ENCODE data around the gene NR1H4.

NR1H4 gene

GRCh38 chr12:100503228-100503628 is 29.6 kb downstream of the NR1H4 start:
- no peak overlapping the region for H2AFZ ChIP-seq (ENCODE audit: low read length)
- no peak overlapping the region for H3K4me2 ChIP-seq (ENCODE audit: low read depth, low read length, poor library complexity, severe bottlenecking)
- H3F3A ChIP-seq (ENCODE audit: low read depth): no peaks in the 10 kb centered on the region
- no peaks in the 10 kb centered on the region for H4K20me1 ChIP-seq (ENCODE audit: insufficient read depth, low read length, poor library complexity, severe bottlenecking)
- H3K79me2 ChIP-seq (ENCODE audit: insufficient read depth, low read length): no peaks in the 10 kb centered on the region
- no peaks in the 10 kb centered on the region for H3K9me3 ChIP-seq (ENCODE audit: insufficient read depth, low read depth, low read length)
- H3K9ac ChIP-seq (ENCODE audit: low read depth, low read length, poor library complexity, severe bottlenecking): no peak overlapping the region
- no peaks in the 10 kb centered on the region for H3K36me3 ChIP-seq (ENCODE audit: insufficient read depth, low read length)
- H3K4me3 ChIP-seq (ENCODE audit: low read length, poor library complexity, severe bottlenecking): no peak overlapping the region
- H3K9me2 ChIP-seq (replicated peaks; ENCODE audit: low read depth, low read length): no peaks in the 10 kb centered on the region
- no peaks in the 10 kb centered on the region for H3K4me1 ChIP-seq (ENCODE audit: insufficient read depth, low read length, poor library complexity, severe bottlenecking)
- H3K27me3 ChIP-seq (ENCODE audit: insufficient read depth, low read length, poor library complexity, severe bottlenecking): no peaks in the 10 kb centered on the region
- TF ChIP-seq EZH2phosphoT487 (IDR thresholded peaks at IDR 0.05; ENCODE audit: borderline replicate concordance) (no peak), CTCF (conservative IDR thresholded peaks at IDR 0.05; ENCODE audit: low read length) (no peak)

- H3K27me3 ChIP-seq (ENCODE audit: insufficient read depth, low read length, poor library complexity, severe bottlenecking): no peaks in the 10 kb centered on the region
- H3K4me2 ChIP-seq (ENCODE audit: low read depth, low read length, poor library complexity, severe bottlenecking): no peak overlapping the region
- H3K9me3 ChIP-seq (ENCODE audit: insufficient read depth, low read depth, low read length): no peaks in the 10 kb centered on the region
- no peaks in the 10 kb centered on the region for H3K4me1 ChIP-seq (ENCODE audit: insufficient read depth, low read length, poor library complexity, severe bottlenecking)
- no peaks in the 10 kb centered on the region for H3K79me2 ChIP-seq (ENCODE audit: insufficient read depth, low read length)
- H4K20me1 ChIP-seq (ENCODE audit: insufficient read depth, low read length, poor library complexity, severe bottlenecking): no peaks in the 10 kb centered on the region
- no peak overlapping the region for H2AFZ ChIP-seq (ENCODE audit: low read length)
- TF ChIP-seq CTCF (conservative IDR thresholded peaks at IDR 0.05; ENCODE audit: low read length) (no peak), EZH2phosphoT487 (IDR thresholded peaks at IDR 0.05; ENCODE audit: borderline replicate concordance) (no peak)
- H3K9me2 ChIP-seq (replicated peaks; ENCODE audit: low read depth, low read length): no peaks in the 10 kb centered on the region
- H3K4me3 ChIP-seq (ENCODE audit: low read length, poor library complexity, severe bottlenecking): no peak overlapping the region
- H3K9ac ChIP-seq (ENCODE audit: low read depth, low read length, poor library complexity, severe bottlenecking): no peak overlapping the region
- no peaks in the 10 kb centered on the region for H3K36me3 ChIP-seq (ENCODE audit: insufficient read depth, low read length)
- H3F3A ChIP-seq (ENCODE audit: low read depth): no peaks in the 10 kb centered on the region
These were observed 31.1 kb downstream of the NR1H4 start for GRCh38 chr12:100504804-100505203.

GRCh38 chr12:100508751-100509150 is 35.1 kb downstream of the NR1H4 start:
- Histone ChIP-seq H3K9me2 (replicated peaks; ENCODE audit: low read depth, low read length) (no peaks in the 10 kb centered on the region), H3K36me3 (ENCODE audit: insufficient read depth, low read length) (no peaks in the 10 kb centered on the region), H3K4me1 (ENCODE audit: insufficient read depth, low read length, poor library complexity, severe bottlenecking) (no peaks in the 10 kb centered on the region), H3K79me2 (ENCODE audit: insufficient read depth, low read length) (no peaks in the 10 kb centered on the region), H3K4me2 (ENCODE audit: low read depth, low read length, poor library complexity, severe bottlenecking) (no peak overlapping the region), H3K4me3 (ENCODE audit: low read length, poor library complexity, severe bottlenecking) (no peak overlapping the region), H3K27me3 (ENCODE audit: insufficient read depth, low read length, poor library complexity, severe bottlenecking) (no peaks in the 10 kb centered on the region), H3F3A (ENCODE audit: low read depth) (no peaks in the 10 kb centered on the region), H3K9me3 (ENCODE audit: insufficient read depth, low read depth, low read length) (no peaks in the 10 kb centered on the region), H2AFZ (ENCODE audit: low read length) (no peak overlapping the region), H4K20me1 (ENCODE audit: insufficient read depth, low read length, poor library complexity, severe bottlenecking) (no peaks in the 10 kb centered on the region), H3K9ac (ENCODE audit: low read depth, low read length, poor library complexity, severe bottlenecking) (no peak overlapping the region)
- no peak for TF ChIP-seq CTCF (conservative IDR thresholded peaks at IDR 0.05; ENCODE audit: low read length)
- TF ChIP-seq EZH2phosphoT487 (IDR thresholded peaks at IDR 0.05; ENCODE audit: borderline replicate concordance): no peak

Data from Loucy (cell line).